Activated CD4-positive, alpha-beta T cell treated with anti-CD3 and anti-CD28 coated beads for 4 hours (primary cell): Measurements from ENCODE around the gene SLC7A6.
"Not testable (repeated sequence)": the region's sequence is repeated elsewhere in the genome, so short reads cannot be mapped to it uniquely, and the experiment has no call there.

ENCODE experiments used
- DNase-seq, 2 donors: peaks; one replicate each; pipeline ENCODE4 v3.0.0-alpha.2; 2020

SLC7A6 gene

DNA sequence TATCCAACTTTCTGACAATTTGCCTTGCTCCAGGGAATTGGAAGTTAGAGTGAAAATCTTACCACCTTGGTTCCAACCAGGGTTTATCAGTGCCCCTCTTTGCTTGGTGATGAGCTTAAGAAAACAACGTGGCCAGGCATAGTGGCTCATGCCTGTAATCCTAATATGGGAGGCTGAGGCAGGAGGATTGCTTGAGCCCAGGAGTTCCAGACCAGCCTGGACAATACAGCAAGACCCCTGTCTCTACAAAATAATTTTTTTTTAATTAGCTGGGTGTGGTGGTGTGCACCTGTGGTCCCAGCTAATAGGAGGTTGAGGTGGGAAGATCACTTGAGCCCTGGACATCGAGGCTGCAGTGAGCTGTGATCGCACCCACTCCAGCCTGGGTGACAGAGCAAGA lies 21.4 kb downstream of the SLC7A6 start:
- DNase-seq, result no peak

DNA sequence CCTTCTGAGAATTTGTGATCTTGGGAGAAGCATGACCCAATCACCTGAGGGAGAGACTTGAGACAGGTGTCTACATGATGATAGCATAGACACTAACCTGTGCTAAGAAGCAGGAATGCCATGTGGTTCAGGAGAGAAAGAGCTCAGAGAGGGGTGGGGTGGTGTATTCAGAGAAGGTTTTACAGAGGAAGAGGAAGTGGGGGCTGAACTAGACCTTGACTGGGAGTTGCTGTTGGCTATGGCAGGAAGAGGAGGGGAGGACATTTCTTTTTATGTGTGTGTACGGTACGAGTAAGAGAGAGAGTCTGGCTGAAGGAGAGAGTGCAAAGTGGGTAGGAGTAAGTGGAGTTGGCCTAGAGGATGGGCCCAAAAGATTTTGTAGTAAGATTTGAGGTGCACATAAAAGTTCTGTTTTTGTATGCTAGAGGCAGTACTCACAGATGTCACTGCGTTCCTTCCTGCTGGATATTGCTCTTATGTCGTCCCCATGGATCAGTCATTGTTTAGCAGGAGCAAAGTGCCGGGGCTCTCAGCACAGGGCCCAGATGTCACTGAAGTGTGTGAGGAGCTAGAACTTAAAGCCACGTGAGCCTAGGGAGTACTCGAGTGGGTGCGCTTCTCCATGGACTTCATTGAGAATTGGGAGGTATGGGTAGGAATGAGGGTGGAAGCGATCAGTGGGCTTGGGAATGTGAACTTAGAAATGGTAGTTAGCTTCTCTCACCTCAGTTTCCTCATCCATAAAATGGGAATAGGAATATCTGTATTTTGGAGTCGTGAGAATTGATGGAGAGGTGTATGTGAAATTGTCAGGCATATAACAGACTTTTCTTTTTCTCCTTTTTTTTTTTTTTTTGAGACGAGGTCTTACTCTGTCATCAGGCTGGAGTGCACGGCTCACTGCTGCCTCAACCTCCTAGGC lies 22.1 kb downstream of the SLC7A6 start:
- peak in 1 of 2 donors; percentile 17 for DNase-seq

GRCh38 chr16:68287276-68288251 lies 23.2 kb downstream of the SLC7A6 start:
- peak; percentile 30 for DNase-seq

GRCh38 chr16:68288252-68288650 lies 23.9 kb downstream of the SLC7A6 start:
- DNase-seq, result no peak

GRCh38 chr16:68288796-68289195 lies 24.5 kb downstream of the SLC7A6 start:
- DNase-seq, result not testable (repeated sequence)

GRCh38 chr16:68289202-68289601 lies 24.9 kb downstream of the SLC7A6 start:
- no peak for DNase-seq

- DNase-seq, result peak; percentile 46 to 50
Observed at GRCh38 chr16:68289621-68290329, 25.4 kb downstream of the SLC7A6 start.

DNA sequence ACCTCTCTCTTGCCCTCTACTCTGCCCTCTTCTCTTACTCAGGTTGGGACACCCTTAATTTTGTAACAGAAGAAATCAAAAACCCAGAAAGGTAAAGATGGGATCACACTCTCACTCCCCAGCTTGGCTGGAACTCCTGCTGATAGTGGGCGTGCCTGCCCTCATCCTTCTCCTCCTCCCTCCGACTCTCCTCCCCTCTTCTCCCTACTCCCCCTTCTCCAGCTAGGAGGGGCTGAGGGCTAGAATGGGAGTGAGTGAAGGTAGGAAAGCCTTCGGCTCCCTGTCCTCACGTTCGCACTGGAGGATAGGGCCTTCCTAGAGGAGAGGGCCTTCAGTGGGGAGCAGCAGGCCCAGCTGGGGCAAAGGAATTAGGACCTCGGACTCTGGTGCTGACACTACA lies 26.1 kb downstream of the SLC7A6 start:
- DNase-seq, result no peak

- DNase-seq, result no peak
Observed at GRCh38 chr16:68291227-68291626, 26.9 kb downstream of the SLC7A6 start.

DNA sequence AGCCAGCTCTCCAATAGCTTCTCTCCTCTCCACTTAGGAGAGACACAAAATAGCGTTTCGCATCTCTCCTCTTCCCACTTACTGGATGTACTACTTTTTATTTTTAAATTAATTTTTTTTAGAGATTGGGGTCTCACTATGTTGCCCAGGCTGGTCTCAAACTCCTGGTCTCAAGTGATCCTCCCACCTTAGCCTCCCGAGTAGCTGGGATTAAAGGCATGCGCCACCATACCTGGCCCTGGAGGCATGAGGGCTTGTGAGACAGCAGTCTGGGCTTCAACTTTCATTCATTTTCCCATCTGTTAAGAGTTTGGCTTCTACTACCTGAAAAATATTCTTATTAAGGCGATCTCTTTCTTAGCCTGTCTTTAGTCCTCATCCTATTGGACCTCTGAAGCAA lies 28.1 kb downstream of the SLC7A6 start:
- no peak for DNase-seq

- DNase-seq, result no peak
Observed at GRCh38 chr16:68296291-68296690, 32.0 kb downstream of the SLC7A6 start.

DNA sequence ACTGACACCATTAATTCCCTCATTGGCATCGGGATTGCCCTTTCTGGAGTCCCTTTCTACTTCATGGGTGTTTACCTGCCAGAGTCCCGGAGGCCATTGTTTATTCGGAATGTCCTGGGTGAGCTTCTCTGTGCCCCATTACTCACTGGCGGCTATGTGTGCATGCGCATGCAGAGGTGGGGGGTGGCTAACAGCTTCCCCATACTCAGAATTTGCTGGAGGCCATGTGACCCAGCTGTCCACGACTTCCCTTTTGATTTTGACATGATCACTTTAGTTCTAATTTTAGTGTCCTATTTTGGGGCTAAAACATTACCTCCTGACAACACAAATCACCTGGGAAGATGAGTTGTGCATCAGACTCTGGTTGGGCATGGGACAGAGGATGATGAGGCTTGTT lies 32.4 kb downstream of the SLC7A6 start:
- DNase-seq, result no peak

- no peak for DNase-seq
Observed at GRCh38 chr16:68297908-68298307, 33.6 kb downstream of the SLC7A6 start.

- DNase-seq, result no peak
Observed at GRCh38 chr16:68298312-68298711, 34.0 kb downstream of the SLC7A6 start.

- no peak for DNase-seq
Observed at GRCh38 chr16:68298907-68299561, 34.7 kb downstream of the SLC7A6 start.

- no peak for DNase-seq
Observed at GRCh38 chr16:68299571-68300453, 35.5 kb downstream of the SLC7A6 start.

- no peak for DNase-seq
Observed at GRCh38 chr16:68300734-68301459, 36.6 kb downstream of the SLC7A6 start.

GRCh38 chr16:68306633-68307032 lies 42.3 kb downstream of the SLC7A6 start:
- DNase-seq, result no peak

GRCh38 chr16:68309799-68310198 lies 45.5 kb downstream of the SLC7A6 start:
- DNase-seq, result no peak

DNA sequence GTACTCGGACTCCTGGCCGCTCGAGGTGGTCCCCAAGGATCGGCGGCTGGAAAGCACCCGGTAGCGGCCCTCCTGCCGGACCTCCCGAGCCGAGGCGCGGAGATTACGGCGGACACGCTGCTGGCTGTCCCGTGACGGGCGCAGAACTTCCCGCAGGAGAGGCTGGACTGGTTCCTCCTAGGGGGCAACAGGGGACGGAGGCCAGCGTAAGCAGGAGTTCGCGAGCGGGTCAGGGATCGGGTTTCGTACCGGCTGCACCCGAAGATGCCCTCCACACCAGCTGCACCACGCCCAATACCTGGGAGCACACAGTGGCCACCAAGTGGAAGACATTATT lies 46.1 kb downstream of the SLC7A6 start:
- DNase-seq, result no peak
